GM21515 (cell line): ENCODE measurements around the gene NRP1.

Source experiments
- ATAC-seq: cut with Tn5 transposase; IDR thresholded peaks from one replicate; pipeline ENCODE4 v1.9.1; 2021; ENCODE audit not compliant: unreplicated experiment

Gene NRP1

DNA sequence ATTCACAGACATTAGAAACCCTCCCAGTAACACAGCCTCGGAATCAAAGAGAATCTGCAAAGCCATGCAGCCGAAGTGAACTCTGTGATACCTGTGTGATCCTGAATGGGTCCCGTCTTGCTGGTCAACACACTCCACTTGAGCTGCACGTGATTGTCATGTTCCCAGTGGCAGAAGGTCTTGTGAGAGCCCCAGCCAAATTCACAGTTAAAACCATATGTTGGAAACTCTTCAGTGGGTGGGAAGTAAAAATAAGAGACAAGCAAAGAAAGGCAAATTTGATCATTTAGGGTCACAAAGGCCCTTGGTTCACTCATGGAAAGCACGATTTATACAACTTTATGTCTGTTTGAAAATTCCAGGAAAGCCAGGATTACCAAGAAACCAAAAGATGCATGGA lies 142.3 kb downstream of the NRP1 start:
- ATAC-seq: no peak

DNA sequence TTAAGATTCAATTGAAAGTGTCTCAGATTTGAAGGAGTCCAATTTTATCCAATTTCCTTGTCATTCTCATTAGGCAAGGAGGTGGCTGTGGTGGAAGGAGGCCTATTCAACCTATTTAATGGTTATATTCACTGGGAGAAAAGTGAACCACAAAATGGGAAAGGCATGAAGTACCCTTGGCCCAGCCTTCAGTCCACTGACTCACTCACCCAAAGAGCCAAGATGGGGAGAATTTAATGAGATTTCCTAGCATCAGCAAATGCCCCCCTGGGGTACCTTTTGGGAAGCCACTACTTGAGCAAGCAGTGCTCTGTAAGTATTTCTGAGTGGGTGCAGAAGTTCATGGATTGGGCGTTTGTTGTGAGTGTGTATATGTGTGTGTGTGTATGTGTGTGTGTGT lies 144.1 kb downstream of the NRP1 start:
- no peak for ATAC-seq

DNA sequence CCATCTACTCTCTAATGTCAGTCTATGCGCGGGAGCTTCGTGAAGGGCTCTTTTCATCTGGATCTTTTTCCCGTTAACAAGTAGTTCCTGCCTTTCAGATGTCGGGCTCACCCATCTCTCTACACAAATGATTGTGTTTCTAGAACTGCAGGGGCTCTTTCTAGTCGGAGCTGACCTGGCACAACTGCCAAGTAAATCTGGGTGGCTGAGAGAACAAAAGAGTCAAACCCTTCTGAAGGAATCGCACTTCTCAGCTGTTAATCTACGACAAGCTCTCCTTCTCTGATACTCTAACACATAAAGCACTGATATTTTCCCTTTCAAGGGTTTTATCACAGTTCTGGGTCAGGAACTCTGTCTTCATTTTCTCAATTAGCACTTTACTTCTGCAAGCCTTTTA lies 144.7 kb downstream of the NRP1 start:
- no peak for ATAC-seq

DNA sequence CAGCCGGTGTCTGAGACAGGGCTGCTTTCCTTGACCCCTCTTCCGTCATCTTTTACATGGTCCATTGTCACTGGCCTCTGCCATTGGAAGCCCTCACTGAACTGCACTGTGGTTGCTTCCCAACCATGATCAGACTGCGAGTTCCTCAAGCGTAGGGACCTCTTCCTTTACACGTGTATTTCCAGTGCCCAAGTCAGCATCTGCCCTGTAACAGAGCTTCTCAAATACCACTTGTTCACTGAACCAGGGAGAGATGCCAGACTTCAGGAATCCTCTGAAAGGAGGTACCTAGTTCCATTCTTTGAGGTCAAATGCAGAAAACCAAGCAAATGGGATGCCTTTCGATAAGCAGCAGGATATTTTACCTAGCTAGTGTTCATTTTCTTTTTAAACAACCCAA lies 145.1 kb downstream of the NRP1 start:
- ATAC-seq: no peak

DNA sequence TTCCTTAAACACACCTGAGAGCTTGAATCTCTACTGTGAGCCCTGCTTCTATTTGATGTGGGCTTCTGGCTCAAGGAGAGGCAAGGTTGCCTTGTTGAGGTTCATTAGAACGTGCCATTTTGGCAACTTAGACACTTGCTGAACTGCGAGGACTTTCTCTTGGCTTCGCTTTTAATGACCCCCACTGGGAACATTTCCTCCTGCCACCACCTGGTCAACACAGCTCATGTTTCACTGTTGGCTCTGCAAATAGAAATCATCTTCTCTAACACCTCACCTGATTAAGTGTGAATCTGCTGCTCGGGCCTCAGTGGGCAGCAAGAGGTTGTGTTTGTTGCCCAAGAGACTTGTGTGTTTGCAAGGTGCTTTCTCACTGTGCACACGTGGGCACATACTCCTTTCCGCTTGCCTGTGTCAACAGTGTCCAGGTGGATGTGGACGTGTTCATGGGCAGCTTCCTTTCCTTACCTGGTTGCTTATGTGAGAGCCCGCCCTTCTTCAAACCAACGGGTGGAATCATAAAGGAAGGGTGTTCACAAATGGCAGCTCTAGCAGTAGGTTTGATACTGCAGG lies 147.0 kb downstream of the NRP1 start:
- ATAC-seq: no peak

DNA sequence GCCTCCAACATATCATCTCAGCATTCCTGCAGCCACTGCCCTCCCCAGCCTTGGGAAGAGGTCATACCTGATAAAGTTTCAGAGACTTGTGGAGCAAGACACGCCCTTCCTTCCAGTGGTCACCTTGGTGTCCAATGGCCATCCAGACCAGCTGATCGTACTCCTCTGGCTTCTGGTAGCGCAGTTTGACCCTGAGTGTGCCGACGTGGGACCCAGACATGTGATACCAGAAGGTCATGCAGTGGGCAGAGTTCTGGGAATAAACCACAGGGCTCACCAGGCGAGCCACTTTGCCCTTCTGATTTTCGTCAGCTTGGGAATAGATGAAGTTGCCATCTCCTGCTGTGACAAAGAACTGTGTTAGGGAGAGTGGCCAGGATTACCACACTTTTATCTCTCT lies 148.3 kb downstream of the NRP1 start:
- no peak for ATAC-seq

DNA sequence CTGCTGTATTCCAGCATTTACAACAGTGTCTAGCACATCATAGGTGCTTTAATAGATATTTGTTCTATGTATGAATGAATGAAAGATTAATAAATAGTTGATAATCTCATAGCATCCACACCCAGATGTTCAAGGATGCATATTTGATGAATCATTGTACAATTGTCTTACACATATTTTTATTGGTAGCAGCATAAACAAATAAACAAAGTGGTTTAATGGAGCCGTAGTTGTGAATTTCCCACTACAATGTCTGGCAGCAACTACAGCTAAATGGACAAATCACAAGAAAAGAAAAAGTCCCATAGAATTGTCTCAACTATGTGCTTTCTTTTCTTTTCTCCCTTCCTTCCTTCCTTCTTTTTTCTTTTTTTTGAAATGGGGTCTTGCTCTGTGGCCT lies 150.8 kb downstream of the NRP1 start:
- no peak for ATAC-seq

DNA sequence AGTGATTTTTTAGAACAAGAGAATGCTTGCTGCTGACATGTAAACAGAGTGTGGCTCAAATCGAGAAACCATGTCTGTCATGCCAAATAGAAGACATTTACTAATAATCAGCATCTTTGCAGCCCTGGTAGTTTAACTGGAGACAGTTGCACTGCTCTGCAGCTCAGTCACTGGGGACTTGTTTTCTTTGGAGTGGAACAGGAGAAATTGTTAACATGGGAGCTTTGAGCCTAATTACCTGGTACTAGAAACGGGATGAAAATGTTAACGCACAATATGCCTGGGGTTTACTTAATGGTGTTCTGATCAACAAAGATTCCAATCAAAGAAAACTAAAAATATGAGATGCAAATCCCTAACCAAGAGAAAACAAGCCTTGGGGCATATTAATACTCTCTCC lies 153.5 kb downstream of the NRP1 start:
- ATAC-seq: no peak

DNA sequence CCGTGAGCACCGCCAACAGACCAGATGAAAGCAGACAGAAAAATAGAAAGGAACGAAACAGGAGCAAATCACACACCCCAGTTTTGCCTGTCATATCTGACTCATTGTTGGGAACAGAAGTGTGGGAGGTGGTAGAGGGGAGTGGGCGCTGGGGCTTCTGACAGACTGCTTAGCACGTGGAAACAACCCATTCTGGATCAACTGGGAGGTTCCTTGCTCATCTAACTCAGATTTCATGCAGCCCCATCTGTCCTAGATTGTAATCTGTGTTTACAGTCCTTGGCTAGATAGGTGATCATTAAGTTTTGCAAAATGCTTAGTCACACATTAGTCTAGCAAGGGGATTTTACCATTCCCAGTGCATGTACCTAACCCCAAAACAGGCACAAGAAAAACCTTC lies 154.1 kb downstream of the NRP1 start:
- no peak for ATAC-seq

DNA sequence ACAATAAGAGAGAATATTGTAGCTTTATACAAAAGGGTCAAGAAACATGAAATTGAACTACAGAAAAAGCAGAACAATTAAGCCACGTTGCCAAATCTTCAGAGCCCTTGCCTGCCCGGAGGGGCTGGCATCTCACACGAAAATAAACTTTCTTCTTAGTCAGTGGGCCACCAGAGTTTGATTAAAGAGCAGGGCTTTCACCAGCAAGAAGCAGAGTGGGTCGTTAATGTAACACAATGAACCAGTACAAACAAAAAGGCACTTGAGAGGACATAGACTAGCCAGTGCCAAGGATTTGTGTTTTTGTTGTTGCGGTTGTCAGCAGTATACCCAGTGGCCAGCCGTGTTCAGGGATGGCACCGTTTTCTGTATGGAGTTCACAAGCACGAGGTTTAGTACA lies 155.4 kb downstream of the NRP1 start:
- ATAC-seq: no peak

DNA sequence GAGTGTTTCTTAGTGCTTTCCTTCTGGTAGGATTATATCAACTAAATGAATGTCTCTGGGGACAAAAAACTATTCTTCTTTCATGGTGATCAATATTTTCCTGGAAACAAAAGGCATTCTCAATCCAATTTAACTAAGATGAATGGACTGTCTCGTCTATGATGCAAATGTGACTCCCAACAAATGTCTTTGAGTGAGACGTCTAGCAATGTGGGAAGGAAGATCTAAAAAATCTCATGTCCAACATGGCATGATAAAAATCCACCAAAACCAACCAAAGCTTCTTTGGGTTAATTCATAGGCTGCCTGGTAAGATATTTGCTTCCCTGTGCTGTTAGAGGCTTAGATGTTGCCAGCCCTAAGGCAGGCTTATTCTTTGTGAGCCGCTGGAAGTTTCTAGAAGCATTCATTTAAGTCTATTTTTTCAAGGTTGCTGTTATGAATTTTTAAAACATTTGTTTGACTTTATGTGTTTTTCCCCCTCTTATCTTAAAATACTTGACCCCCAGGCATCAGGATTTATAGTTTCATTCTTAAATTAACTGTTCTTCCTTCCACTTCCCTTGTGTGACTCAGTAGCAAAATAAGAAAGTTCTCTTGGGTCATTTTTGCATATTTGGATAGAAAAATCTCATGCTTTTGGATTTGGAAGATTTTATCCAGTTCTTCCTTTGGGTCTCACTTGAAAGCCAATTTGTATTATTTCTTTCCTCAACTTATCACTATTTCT lies 156.3 kb downstream of the NRP1 start:
- no peak for ATAC-seq

DNA sequence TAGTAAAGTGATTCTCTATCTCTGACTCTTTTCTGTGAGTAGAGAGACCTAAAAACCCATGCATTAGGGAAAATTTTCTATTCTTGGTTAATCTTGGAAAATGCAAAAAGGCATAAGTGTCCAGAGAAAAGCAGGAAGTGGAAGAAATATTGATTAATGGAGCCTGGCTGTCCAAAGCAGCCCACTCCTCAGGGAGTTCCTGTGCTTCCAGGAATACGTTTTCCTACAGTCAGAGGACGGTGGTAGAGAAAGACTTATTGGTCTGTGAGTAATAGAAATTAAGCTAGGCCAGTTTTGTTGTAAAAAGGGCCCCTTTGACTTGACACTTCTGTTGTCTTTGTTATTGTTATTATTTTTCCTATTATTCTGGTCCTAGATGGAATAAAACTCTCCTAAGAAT lies 157.8 kb downstream of the NRP1 start:
- no peak for ATAC-seq

DNA sequence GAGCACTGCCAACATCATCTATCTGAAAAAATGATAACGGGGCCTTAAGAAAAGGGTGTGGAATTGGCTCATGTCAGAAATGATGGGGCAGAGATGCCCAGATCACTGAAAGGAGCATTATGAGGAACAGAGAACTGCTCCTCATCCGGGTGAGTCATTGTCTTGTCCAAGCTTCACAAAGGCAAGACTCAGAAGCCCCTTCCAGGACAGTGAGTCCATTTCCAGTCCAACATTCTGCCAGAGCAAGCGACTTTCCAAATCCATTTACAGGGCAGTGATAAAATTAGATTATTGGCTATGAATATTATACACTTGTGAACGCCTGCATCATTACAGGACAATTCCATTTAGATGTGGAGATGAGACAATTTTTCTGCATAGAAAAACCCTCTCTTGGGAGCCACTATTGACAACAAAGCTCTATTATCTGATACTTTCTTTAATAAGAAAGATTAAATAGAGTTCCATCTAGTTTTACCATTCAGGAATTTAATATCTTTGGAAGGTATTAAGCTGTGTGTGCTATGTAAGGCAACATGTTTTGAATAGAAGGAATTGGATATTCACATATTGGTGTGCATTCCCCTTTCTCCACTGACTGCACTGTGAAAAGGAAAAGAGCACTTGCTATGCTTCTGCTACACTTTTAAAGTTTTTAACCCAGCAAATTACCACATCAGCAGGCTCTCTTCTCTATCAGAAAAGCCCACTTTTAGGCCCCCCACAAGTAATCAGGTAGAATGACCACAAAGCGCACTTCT lies 159.6 kb downstream of the NRP1 start:
- ATAC-seq: no peak

DNA sequence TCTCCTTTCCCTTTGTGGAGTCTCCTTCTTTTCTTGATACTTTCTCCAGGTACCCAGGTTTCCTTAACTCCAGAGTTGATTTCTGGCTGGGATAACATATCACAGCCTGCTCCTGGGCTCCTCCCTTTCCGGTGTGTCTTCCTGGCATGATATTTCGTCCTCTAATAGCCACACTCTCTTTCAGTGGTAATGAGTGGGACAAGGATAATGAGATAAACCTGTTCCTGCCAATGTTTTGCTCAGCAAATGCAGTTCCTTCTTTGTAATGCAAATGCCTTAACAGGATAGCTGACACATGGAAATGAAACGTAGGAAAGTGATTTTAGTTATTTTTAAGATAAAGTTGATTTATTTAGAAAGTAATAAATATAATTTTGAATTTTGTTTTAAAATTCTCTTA lies 168.6 kb downstream of the NRP1 start:
- ATAC-seq: no peak

DNA sequence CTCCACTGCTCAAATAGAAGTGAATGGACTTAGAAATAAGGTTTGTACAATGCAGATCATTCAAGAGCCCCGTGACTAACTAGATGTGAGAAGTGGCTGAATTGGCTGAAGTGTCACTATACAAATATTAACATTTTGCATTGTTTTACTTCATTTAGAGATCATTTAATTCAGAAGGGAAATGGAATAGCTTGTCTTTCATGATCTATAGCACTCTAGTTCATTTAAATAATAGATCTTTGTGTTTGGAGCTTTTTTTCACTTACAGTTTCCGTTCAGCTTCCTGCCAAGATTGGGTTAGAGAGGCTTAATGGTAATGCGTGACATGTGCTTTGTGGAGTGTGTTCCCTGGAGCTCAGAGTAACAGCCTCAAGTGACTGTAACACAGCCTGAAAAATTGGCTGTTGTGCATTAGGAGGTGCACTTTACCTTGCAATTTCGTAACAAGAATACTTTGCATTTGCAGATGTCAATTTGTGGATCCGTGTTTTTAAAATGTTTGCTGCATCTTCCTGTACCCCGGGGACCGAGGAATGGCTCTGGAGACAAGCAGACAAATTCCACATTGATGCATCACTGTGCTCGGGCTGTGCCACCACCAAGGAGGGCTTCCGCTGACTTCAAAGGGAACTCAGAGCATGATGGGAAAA lies 170.3 kb downstream of the NRP1 start:
- ATAC-seq: no peak

DNA sequence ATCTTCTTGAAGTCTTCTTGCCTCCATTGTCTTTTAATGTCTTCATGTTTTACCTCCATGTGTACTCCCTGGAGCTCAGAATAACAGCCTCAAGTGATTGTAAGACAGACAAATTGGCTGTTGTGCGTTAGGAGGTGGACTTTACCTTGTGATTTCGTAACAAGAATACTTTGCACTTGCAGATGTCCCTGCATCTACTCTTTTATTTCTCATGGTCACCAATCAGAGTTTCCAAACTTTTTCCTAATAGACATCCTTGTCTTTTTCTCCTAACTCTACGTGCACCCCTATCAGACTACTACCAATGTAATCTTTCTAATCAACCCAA lies 172.3 kb downstream of the NRP1 start:
- no peak for ATAC-seq

DNA sequence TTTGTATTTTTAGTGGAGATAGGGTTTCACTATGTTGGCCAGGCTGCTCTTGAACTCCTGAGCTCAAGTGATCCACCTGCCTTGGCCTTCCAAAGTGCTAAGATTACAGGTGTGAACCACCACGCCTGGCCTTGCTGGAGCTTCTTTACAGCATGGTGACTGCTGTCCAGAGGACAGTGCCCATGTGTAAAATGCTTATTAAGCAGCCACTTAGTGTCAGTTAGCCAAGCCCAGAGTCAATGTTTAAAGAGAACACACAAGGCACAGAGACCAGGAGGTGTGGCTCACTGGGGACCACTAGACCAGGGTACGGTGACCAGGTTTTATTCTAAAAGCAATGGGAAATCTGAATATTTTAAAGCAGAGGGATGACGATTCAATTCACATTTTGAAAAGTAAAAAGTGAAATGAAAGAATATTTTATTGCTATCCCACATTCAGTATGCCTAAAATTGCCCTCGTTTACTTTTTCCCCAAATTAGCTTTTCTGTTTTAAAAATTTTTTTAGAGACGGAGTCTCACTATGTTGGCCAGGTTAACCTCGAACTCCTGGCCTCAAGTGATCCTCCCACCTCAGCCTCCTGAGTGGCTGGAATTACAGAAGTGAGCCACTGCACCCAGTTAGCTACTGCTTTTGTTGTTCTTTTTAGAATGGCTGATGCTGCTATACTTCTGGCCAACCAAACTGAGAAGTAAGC lies 172.8 kb downstream of the NRP1 start:
- no peak for ATAC-seq

DNA sequence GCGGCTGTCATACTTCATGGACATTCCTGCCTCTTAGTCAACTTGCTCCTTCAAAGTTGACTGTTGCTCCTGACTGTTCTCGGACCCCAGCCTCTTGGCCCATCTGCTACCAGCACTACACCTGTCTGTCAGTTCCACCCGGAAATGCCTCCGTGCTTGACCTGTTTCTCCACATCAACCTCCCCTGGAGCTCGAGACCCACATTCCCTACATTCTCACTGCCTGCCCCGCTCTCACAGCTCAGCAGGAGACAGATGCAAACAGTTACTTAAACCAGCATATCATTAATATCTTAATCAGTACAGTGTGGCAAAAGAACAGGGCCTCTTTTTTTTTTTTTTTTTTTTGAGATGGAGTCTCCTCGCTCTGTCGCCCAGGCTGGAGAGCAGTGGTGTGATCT lies 174.3 kb downstream of the NRP1 start:
- ATAC-seq: no peak

DNA sequence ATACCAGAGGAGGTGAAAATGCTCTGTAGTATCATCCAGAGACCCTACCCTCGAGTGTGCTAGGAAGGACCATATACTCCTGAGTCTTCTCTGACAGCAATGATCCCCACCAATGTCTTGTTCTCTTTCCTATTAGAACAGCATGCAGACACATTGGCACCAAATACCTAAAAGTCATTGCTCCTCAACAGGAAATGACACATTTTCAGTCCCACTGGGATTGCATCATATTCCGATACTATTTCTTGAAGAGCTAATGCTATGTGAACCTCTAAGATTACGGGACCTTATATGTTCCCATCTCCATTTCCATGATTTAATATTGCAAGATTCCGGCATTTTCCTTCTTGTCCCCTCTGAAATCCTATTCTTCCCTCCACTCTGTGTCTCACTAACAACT lies 177.4 kb downstream of the NRP1 start:
- ATAC-seq: no peak

DNA sequence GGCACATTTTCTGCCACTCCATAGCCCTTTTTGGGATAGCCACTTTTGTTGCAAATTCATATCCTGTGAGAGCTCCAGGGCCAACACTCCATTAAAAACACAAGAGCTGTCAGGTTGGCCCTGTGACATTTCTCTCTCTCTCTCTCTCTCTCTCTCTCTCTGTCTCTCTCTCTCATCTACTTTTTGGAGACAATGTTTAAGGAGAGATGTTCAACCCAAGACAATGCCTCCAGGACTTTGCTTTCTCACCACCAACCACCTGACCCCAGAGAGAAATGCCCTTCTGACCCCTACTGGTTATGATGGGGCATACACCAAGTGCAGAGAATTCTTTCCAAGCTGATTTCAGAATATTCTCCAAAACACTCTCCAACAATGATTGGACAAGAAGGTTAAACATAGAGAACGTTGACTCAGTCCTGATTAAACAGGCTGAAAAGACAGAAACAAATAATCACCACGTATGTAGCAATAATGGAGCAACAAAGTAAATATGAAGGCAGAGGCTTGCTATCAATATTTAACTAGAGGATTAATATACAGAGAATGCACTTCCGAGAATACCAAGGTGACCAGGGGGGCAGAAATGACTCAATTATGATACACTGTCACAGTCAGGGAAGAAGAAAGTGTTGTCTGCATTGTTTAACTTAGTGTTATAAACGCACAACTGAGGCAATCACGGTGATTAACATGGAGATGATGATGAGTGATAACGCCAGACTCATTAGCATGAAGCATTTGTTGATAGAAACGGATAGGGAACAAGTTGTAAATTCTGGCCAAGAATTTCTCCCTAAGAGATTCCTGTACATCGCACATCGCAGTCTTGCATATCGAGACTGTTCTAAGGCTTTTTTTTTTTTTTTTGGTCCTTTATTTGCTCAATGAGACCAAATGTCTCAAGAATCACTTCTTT lies 178.5 kb downstream of the NRP1 start:
- ATAC-seq: peak; percentile 79
